Measurements from ENCODE around the gene ZDHHC14. TPM values are rescaled to one million over a fixed set of nuclear protein-coding genes. Genes with fewer than 3 reads are reported as not detected.

ZDHHC14 gene
- polyA plus RNA-seq, 2 of the 4 experiments (the other 2 are of a cell fraction): 2.2 to 2.8 TPM

GRCh38 chr6:157710604-157711003, 329.6 kb downstream of the ZDHHC14 start:
- ChIA-PET CTCF (no interaction called here), POLR2A (no interaction called here)
- TF ChIP-seq PHF8 (IDR thresholded peaks at IDR 0.05; ENCODE audit: borderline replicate concordance, low read depth): no peak
- TF ChIP-seq TP53 (CRISPR knock-in tag; IDR thresholded peaks at IDR 0.05): no peak
- no peak for TF ChIP-seq RNF2 (IDR thresholded peaks at IDR 0.05; ENCODE audit: borderline replicate concordance, low read depth)
- TF ChIP-seq E2F6 (IDR thresholded peaks at IDR 0.05; ENCODE audit: borderline replicate concordance, low read depth): no peak
- TF ChIP-seq, protein P1, sequence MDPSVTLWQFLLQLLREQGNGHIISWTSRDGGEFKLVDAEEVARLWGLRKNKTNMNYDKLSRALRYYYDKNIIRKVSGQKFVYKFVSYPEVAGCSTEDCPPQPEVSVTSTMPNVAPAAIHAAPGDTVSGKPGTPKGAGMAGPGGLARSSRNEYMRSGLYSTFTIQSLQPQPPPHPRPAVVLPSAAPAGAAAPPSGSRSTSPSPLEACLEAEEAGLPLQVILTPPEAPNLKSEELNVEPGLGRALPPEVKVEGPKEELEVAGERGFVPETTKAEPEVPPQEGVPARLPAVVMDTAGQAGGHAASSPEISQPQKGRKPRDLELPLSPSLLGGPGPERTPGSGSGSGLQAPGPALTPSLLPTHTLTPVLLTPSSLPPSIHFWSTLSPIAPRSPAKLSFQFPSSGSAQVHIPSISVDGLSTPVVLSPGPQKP (IDR thresholded peaks at IDR 0.05; ENCODE audit: low read depth, low read length): no peak
- TF ChIP-seq RCOR1 (IDR thresholded peaks at IDR 0.05; ENCODE audit: low read depth, low read length): no peak
- no peak for TF ChIP-seq KDM5A (IDR thresholded peaks at IDR 0.05)
- TF ChIP-seq HEYL (CRISPR knock-in tag; IDR thresholded peaks at IDR 0.05): no peak
- no peak for TF ChIP-seq GATA3 (IDR thresholded peaks at IDR 0.05; ENCODE audit: borderline replicate concordance)
- no peak for TF ChIP-seq HES2 (IDR thresholded peaks at IDR 0.05)
- TF ChIP-seq JUN (IDR thresholded peaks at IDR 0.05): no peak
- no peak for TF ChIP-seq SMC3 (IDR thresholded peaks at IDR 0.05)
- H3K4me1 ChIP-seq: no peaks in the 10 kb centered on the region
- no peak for FAIRE-seq
- H3K4me2 ChIP-seq: no peak overlapping the region
- 69% methylated on average over 6 of the region's 7 CpGs for WGBS (ENCODE audit: missing lambda C conversion rate)
- no peak for DNase-seq (ENCODE audit: low read depth in 1 of 2, low spot score in 1 of 2)
- no peak overlapping the region for H3K27ac ChIP-seq
- no peak for ATAC-seq
- H3K9me3 ChIP-seq: no peaks in the 10 kb centered on the region
- H3K4me3 ChIP-seq: no peak overlapping the region

- DNase-seq (ENCODE audit: low read depth in 1 of 2, low spot score in 1 of 2) (no peak), FAIRE-seq (no peak), ATAC-seq (no peak)
- Histone ChIP-seq H3K4me3 (no peak overlapping the region), H3K4me1 (no peaks in the 10 kb centered on the region), H3K9me3 (no peaks in the 10 kb centered on the region), H3K27ac (no peak overlapping the region), H3K4me2 (no peak overlapping the region)
- ChIA-PET CTCF (interaction anchor here (0.5 to 2.1 kb wide), 2 partner anchors 46 to 325 kb away, joined by 3 to 8 read pairs; no protein-coding TSS in a partner anchor), POLR2A (no interaction called here)
- TF ChIP-seq FOSB (CRISPR knock-in tag; IDR thresholded peaks at IDR 0.05) (no peak), RNF2 (IDR thresholded peaks at IDR 0.05; ENCODE audit: borderline replicate concordance, low read depth) (no peak), REST (IDR thresholded peaks at IDR 0.05) (no peak), SREBF2 (IDR thresholded peaks at IDR 0.05) (no peak), JUNB (IDR thresholded peaks at IDR 0.05) (no peak), ZSCAN20 (CRISPR knock-in tag; IDR thresholded peaks at IDR 0.05) (no peak), CEBPB (IDR thresholded peaks at IDR 0.05) (no peak), TFCP2L1 (CRISPR knock-in tag; IDR thresholded peaks at IDR 0.05) (no peak), RFX5 (IDR thresholded peaks at IDR 0.05) (no peak), RCOR1 (IDR thresholded peaks at IDR 0.05; ENCODE audit: low read depth, low read length) (no peak), PHF8 (IDR thresholded peaks at IDR 0.05; ENCODE audit: borderline replicate concordance, low read depth) (no peak), FOXS1 (CRISPR knock-in tag; IDR thresholded peaks at IDR 0.05) (no peak), HES2 (IDR thresholded peaks at IDR 0.05) (no peak), MAZ (IDR thresholded peaks at IDR 0.05; ENCODE audit: borderline replicate concordance, low read depth, low read length) (no peak), ZNF302 (CRISPR knock-in tag; IDR thresholded peaks at IDR 0.05) (no peak)
- TF ChIP-seq, protein P2, sequence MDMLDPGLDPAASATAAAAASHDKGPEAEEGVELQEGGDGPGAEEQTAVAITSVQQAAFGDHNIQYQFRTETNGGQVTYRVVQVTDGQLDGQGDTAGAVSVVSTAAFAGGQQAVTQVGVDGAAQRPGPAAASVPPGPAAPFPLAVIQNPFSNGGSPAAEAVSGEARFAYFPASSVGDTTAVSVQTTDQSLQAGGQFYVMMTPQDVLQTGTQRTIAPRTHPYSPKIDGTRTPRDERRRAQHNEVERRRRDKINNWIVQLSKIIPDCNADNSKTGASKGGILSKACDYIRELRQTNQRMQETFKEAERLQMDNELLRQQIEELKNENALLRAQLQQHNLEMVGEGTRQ (IDR thresholded peaks at IDR 0.05): no peak
- TF ChIP-seq, protein P1 (IDR thresholded peaks at IDR 0.05; ENCODE audit: low read depth, low read length): no peak
- 77% methylated on average over 8 of the region's 8 CpGs for WGBS (ENCODE audit: missing lambda C conversion rate)
These were observed 330.1 kb downstream of the ZDHHC14 start for GRCh38 chr6:157711060-157711459.

Data from A549 (cell line).